ENCODE results near the gene USP36.

Gene USP36

DNA sequence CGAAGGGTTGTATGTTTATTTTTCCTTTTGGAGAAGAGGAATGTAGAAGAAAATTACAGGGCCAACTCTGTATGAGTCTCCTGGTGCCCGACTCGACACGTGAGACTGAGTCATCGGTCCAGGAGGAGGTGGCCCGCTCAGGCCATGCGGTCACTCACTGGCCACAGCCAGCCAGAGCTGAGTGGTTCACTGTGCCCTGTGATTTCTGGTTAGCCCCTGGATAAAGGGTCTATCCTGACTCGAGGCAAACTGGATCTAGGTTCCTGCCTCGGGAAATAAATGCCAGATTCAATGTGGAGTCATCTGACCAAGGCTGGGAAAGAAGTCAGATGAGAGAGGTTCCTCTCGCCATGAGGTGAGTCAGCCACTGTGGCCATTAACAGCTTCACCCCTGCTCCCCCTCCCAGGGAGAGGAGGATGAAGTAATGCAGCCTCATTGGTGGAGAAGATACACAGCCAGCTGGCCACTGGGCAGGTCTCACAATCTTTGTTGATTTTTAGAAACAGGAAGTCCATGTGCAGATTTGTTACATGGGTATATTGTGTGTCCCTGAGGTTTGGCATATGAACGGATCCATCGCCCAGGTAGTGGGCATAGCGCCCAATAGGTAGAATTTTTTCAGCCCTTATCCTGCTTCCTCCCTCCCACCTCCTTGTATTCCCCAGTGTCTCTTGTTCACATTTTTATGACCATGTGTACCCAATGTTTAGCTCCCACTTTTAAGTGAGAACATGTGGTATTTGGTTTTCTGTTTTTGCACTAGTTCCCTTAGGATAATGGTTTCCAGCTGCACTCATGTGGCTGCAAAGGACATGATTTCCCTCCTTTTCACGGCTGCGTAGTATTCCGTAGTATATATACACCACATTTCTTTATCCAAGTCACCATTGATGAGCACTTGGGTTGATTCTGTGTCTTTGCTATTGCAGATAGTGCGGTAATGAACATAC, 21.7 kb upstream of the USP36 start:
- no peak for TF ChIP-seq CTCF (IDR thresholded peaks at IDR 0.05)

GRCh38 chr17:78861229-78861628, 20.6 kb upstream of the USP36 start:
- no peak for TF ChIP-seq CTCF (IDR thresholded peaks at IDR 0.05)

- TF ChIP-seq CTCF (IDR thresholded peaks at IDR 0.05): no peak
Observed at GRCh38 chr17:78859051-78859450, 18.4 kb upstream of the USP36 start.

DNA sequence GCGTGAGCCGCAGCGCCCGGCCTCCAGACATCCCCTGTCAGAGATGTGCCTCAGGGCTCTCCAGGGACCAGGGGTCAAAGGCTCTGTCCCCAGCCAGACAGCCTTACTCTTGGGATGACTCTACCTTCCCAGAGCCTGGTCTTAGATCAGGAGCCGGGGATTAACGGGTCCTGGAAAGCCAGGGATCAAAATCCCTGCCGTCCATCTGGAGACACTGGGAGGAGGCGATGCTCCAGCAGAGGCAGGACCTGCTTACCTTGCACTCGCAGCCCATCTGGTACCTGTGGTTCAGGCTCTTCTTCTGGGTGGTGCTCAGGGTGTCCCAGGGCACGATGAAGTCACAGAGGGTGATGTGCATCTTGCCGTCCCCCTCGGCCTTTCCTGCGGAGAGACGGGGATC, 16.7 kb upstream of the USP36 start:
- no peak for TF ChIP-seq CTCF (IDR thresholded peaks at IDR 0.05)

- no peak for TF ChIP-seq CTCF (IDR thresholded peaks at IDR 0.05)
Observed at GRCh38 chr17:78855561-78856165, 15.0 kb upstream of the USP36 start.

DNA sequence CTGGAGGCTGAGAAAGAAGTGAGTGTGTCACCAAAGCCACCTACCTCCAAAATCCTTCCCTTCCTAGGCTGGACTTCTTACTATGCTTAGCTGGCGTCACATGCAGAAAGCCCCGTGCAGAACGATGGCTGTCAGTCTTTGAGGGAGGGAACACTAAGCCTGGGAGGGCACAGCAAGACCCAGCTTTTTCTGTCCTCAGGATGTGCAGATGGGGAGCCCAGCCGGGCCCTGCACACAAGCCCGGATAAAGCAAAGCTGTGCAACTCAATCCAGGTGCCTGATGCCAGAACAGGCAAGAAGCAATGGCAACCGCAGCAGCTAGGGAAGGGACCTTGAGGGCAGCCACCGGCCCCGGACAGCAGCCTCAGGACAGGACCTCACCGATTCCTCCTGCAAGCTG, 13.9 kb upstream of the USP36 start:
- TF ChIP-seq CTCF (IDR thresholded peaks at IDR 0.05): no peak

- TF ChIP-seq CTCF (IDR thresholded peaks at IDR 0.05): no peak
Observed at GRCh38 chr17:78853926-78854394, 13.3 kb upstream of the USP36 start.

Data from LNCAP (cell line).